CD8-positive, alpha-beta memory T cell (primary cell): ENCODE measurements around the gene TIAM1. TPM values are rescaled to one million over a fixed set of nuclear protein-coding genes. Genes with fewer than 3 reads are reported as not detected.
A peak's percentile ranks its signal among the peaks of the same experiment; 100 is the strongest.

Experiments
- CTCF ChIA-PET: fragments of 350-600 bp; sonication (Branson Sonifier 250); formaldehyde crosslinking; loops from one replicate; lab custom pipeline; 2021; ENCODE audit warnings: antibody characterized with exemption; lab: Charles Lee
- POLR2A ChIA-PET: fragments of 350-600 bp; sonication (Branson Sonifier 250); formaldehyde crosslinking; loops from one replicate; lab custom pipeline; 2021; ENCODE audit warnings: antibody characterized with exemption; lab: Charles Lee
- DNase-seq, 5 donors: peaks; one replicate each; pipeline versions ENCODE4 v3.0.0 to v3.0.0-alpha.2; 2020 to 2022; ENCODE audit warnings: mixed read lengths in 1 of 5
- H3K27ac ChIP-seq: one replicate; pipeline ENCODE4 v1.7.0; 2013; ENCODE audit warnings: low read depth, mild to moderate bottlenecking, low read length, moderate library complexity
- H3K27me3 ChIP-seq: 2 replicates; pipeline ENCODE4 v1.7.0; 2013; ENCODE audit warnings: low read length, mild to moderate bottlenecking; ENCODE audit not compliant: insufficient read depth, poor library complexity, severe bottlenecking
- H3K36me3 ChIP-seq: 2 replicates; pipeline ENCODE4 v1.7.0; 2013; ENCODE audit warnings: mild to moderate bottlenecking, low read length, moderate library complexity; ENCODE audit not compliant: insufficient read depth
- H3K4me1 ChIP-seq: 2 replicates; pipeline ENCODE4 v1.7.0; 2013; ENCODE audit warnings: mild to moderate bottlenecking, low read length, moderate library complexity; ENCODE audit not compliant: insufficient read depth
- H3K4me3 ChIP-seq: 2 replicates; pipeline ENCODE4 v1.7.0; 2013; ENCODE audit warnings: mild to moderate bottlenecking, low read length
- H3K9me3 ChIP-seq: 2 replicates; pipeline ENCODE4 v1.7.0; 2013; ENCODE audit warnings: mild to moderate bottlenecking, low read length
- H3K27ac Mint-ChIP-seq, 8 donors: one replicate each; pipeline ENCODE4 v1.8.0; 2020 to 2021; ENCODE audit warnings: mixed read lengths in 8 of 8, mild to moderate bottlenecking in 6 of 8, inconsistent platforms in 3 of 8, moderate library complexity in 3 of 8
- H3K27me3 Mint-ChIP-seq, 2 donors: one replicate each; pipeline ENCODE4 v1.8.0; 2020 to 2021; ENCODE audit warnings: mixed read lengths in 2 of 2, mild to moderate bottlenecking in 1 of 2, moderate library complexity in 1 of 2
- H3K36me3 Mint-ChIP-seq, 3 donors: one replicate each; pipeline ENCODE4 v1.8.0; 2020 to 2021; ENCODE audit warnings: mixed read lengths in 3 of 3, inconsistent platforms in 1 of 3, mild to moderate bottlenecking in 1 of 3
- H3K4me1 Mint-ChIP-seq, 3 donors: one replicate each; pipeline ENCODE4 v1.8.0; 2020 to 2021; ENCODE audit warnings: mixed read lengths in 3 of 3, inconsistent platforms in 1 of 3, mild to moderate bottlenecking in 1 of 3
- H3K4me3 Mint-ChIP-seq, 7 donors: one replicate each; pipeline ENCODE4 v1.8.0; 2020 to 2021; ENCODE audit warnings: mixed read lengths in 7 of 7, mild to moderate bottlenecking in 6 of 7, moderate library complexity in 4 of 7, inconsistent platforms in 2 of 7
- H3K9me3 Mint-ChIP-seq, 5 donors: one replicate each; pipeline ENCODE4 v1.8.0; 2020 to 2022; ENCODE audit warnings: mixed read lengths in 5 of 5, mild to moderate bottlenecking in 3 of 5, moderate library complexity in 2 of 5, inconsistent platforms in 1 of 5
- polyA plus RNA-seq: library from polyadenylated mRNA; unstranded; fragments of 300-500 nt; fragmentation: Illumina TruSeq; gene quantifications from one replicate; pipeline ENCODE4 v1.2.3, GENCODE V29; 2021
- total RNA-seq, 2 experiments: library from RNA; stranded (reverse); gene quantifications; one replicate each; pipeline ENCODE4 v1.2.3, GENCODE V29; 2021

The TIAM1 gene
- total and polyA plus RNA-seq, 3 experiments from 2014 or later, result 6.3 to 37.4 (median 37.3) TPM

GRCh38 chr21:31298618-31299269 is 45.3 kb downstream of the TIAM1 start:
- no peaks in the 10 kb centered on the region for H3K4me1 ChIP-seq
- no peak overlapping the region for H3K27ac ChIP-seq
- Mint-ChIP-seq H3K4me3 (no peak overlapping the region), H3K27ac (peak overlapping the region in 1 of 8 donors; percentile 21), H3K36me3 (no peaks in the 10 kb centered on the region), H3K4me1 (no peaks in the 10 kb centered on the region), H3K27me3 (no peaks in the 10 kb centered on the region), H3K9me3 (no peaks in the 10 kb centered on the region)
- POLR2A ChIA-PET, result no interaction called here
- H3K9me3 ChIP-seq, result no peaks in the 10 kb centered on the region
- no peaks in the 10 kb centered on the region for H3K36me3 ChIP-seq
- no peak overlapping the region for H3K4me3 ChIP-seq
- H3K27me3 ChIP-seq, result no peaks in the 10 kb centered on the region
- DNase-seq, result no peak
- CTCF ChIA-PET, result no interaction called here

- H3K36me3 Mint-ChIP-seq, result peaks cover 0 to 4% (median 0%) of the 10 kb centered on the region in 3 donors
- no peak overlapping the region for H3K27ac Mint-ChIP-seq
- CTCF ChIA-PET, result no interaction called here
- Histone ChIP-seq H3K27me3 (no peaks in the 10 kb centered on the region), H3K36me3 (no peaks in the 10 kb centered on the region), H3K9me3 (no peaks in the 10 kb centered on the region), H3K4me1 (no peaks in the 10 kb centered on the region), H3K27ac (no peak overlapping the region), H3K4me3 (no peak overlapping the region)
- no peaks in the 10 kb centered on the region for H3K27me3 Mint-ChIP-seq
- H3K9me3 Mint-ChIP-seq, result peaks cover 0 to 3% (median 0%) of the 10 kb centered on the region in 5 donors
- POLR2A ChIA-PET, result no interaction called here
- no peak overlapping the region for H3K4me3 Mint-ChIP-seq
- DNase-seq, result no peak
- no peaks in the 10 kb centered on the region for H3K4me1 Mint-ChIP-seq
Measured at GRCh38 chr21:31297806-31298205, 46.3 kb downstream of the TIAM1 start.

GRCh38 chr21:31295676-31296075 is 48.4 kb downstream of the TIAM1 start:
- Mint-ChIP-seq H3K27me3 (no peaks in the 10 kb centered on the region), H3K4me3 (no peak overlapping the region), H3K9me3 (peaks cover 0 to 3% (median 0%) of the 10 kb centered on the region in 5 donors), H3K27ac (no peak overlapping the region), H3K36me3 (peaks cover 0 to 4% (median 0%) of the 10 kb centered on the region in 3 donors), H3K4me1 (no peaks in the 10 kb centered on the region)
- no peak overlapping the region for H3K4me3 ChIP-seq
- no peaks in the 10 kb centered on the region for H3K36me3 ChIP-seq
- H3K4me1 ChIP-seq, result no peaks in the 10 kb centered on the region
- H3K27me3 ChIP-seq, result no peaks in the 10 kb centered on the region
- ChIA-PET CTCF (no interaction called here), POLR2A (no interaction called here)
- no peak for DNase-seq
- H3K9me3 ChIP-seq, result no peaks in the 10 kb centered on the region
- H3K27ac ChIP-seq, result no peak overlapping the region

- no peak for DNase-seq
- Histone ChIP-seq H3K27ac (no peak overlapping the region), H3K9me3 (no peaks in the 10 kb centered on the region), H3K4me3 (no peak overlapping the region), H3K27me3 (no peaks in the 10 kb centered on the region), H3K36me3 (no peaks in the 10 kb centered on the region), H3K4me1 (no peaks in the 10 kb centered on the region)
- H3K27me3 Mint-ChIP-seq, result no peaks in the 10 kb centered on the region
- H3K4me3 Mint-ChIP-seq, result no peak overlapping the region
- ChIA-PET CTCF (no interaction called here), POLR2A (no interaction called here)
- H3K27ac Mint-ChIP-seq, result no peak overlapping the region
- no peaks in the 10 kb centered on the region for H3K4me1 Mint-ChIP-seq
- peaks cover 0 to 4% (median 0%) of the 10 kb centered on the region in 3 donors for H3K36me3 Mint-ChIP-seq
- peaks cover 0 to 3% (median 0%) of the 10 kb centered on the region in 5 donors for H3K9me3 Mint-ChIP-seq
Measured at GRCh38 chr21:31294691-31295090, 49.4 kb downstream of the TIAM1 start.

GRCh38 chr21:31293986-31294385 is 50.1 kb downstream of the TIAM1 start:
- Mint-ChIP-seq H3K27ac (peak overlapping the region in 1 of 8 donors; percentile 14), H3K9me3 (peaks cover 0 to 3% (median 0%) of the 10 kb centered on the region in 5 donors), H3K4me3 (no peak overlapping the region), H3K4me1 (no peaks in the 10 kb centered on the region), H3K27me3 (no peaks in the 10 kb centered on the region), H3K36me3 (peaks cover 0 to 4% (median 0%) of the 10 kb centered on the region in 3 donors)
- H3K27ac ChIP-seq, result no peak overlapping the region
- DNase-seq, result no peak
- no peak overlapping the region for H3K4me3 ChIP-seq
- CTCF ChIA-PET, result no interaction called here
- H3K36me3 ChIP-seq, result no peaks in the 10 kb centered on the region
- no peaks in the 10 kb centered on the region for H3K4me1 ChIP-seq
- POLR2A ChIA-PET, result no interaction called here
- no peaks in the 10 kb centered on the region for H3K9me3 ChIP-seq
- no peaks in the 10 kb centered on the region for H3K27me3 ChIP-seq

- Mint-ChIP-seq H3K4me3 (no peak overlapping the region), H3K4me1 (no peaks in the 10 kb centered on the region), H3K9me3 (peaks cover 3 to 13% (median 5%) of the 10 kb centered on the region in 5 donors), H3K27me3 (no peaks in the 10 kb centered on the region), H3K36me3 (peaks cover 0 to 11% (median 4%) of the 10 kb centered on the region in 3 donors), H3K27ac (no peak overlapping the region)
- Histone ChIP-seq H3K27ac (no peak overlapping the region), H3K4me3 (no peak overlapping the region), H3K36me3 (no peaks in the 10 kb centered on the region), H3K4me1 (no peaks in the 10 kb centered on the region), H3K27me3 (no peaks in the 10 kb centered on the region), H3K9me3 (no peaks in the 10 kb centered on the region)
- POLR2A ChIA-PET, result no interaction called here
- DNase-seq, result no peak
- CTCF ChIA-PET, result no interaction called here
Measured at GRCh38 chr21:31290765-31291164, 53.3 kb downstream of the TIAM1 start.

- no peak overlapping the region for H3K27ac ChIP-seq
- peaks cover 0 to 11% (median 4%) of the 10 kb centered on the region in 3 donors for H3K36me3 Mint-ChIP-seq
- no peaks in the 10 kb centered on the region for H3K27me3 Mint-ChIP-seq
- no peaks in the 10 kb centered on the region for H3K27me3 ChIP-seq
- peaks cover 0 to 4% (median 4%) of the 10 kb centered on the region in 3 donors for H3K4me1 Mint-ChIP-seq
- H3K27ac Mint-ChIP-seq, result no peak overlapping the region
- H3K36me3 ChIP-seq, result no peaks in the 10 kb centered on the region
- peaks cover 3% of the 10 kb centered on the region for H3K4me1 ChIP-seq
- DNase-seq, result no peak
- ChIA-PET CTCF (no interaction called here), POLR2A (no interaction called here)
- peaks cover 3 to 13% (median 5%) of the 10 kb centered on the region in 5 donors for H3K9me3 Mint-ChIP-seq
- H3K4me3 Mint-ChIP-seq, result no peak overlapping the region
- no peaks in the 10 kb centered on the region for H3K9me3 ChIP-seq
- no peak overlapping the region for H3K4me3 ChIP-seq
Measured at GRCh38 chr21:31289702-31290101, 54.4 kb downstream of the TIAM1 start.

- H3K27ac Mint-ChIP-seq, result no peak overlapping the region
- POLR2A ChIA-PET, result no interaction called here
Measured at GRCh38 chr21:31288191-31288590, 55.9 kb downstream of the TIAM1 start.

More at GRCh38 chr21:31288191-31288590, 55.9 kb downstream of the TIAM1 start:
- no peak for DNase-seq
- H3K4me1 Mint-ChIP-seq, result peaks cover 5 to 15% (median 5%) of the 10 kb centered on the region in 3 donors
- H3K4me1 ChIP-seq, result peaks cover 5% of the 10 kb centered on the region
- no peaks in the 10 kb centered on the region for H3K36me3 ChIP-seq
- no peak overlapping the region for H3K4me3 ChIP-seq
- CTCF ChIA-PET, result no interaction called here
- H3K4me3 Mint-ChIP-seq, result no peak overlapping the region
- no peaks in the 10 kb centered on the region for H3K27me3 Mint-ChIP-seq
- no peaks in the 10 kb centered on the region for H3K9me3 ChIP-seq
- H3K36me3 Mint-ChIP-seq, result peaks cover 0 to 8% (median 4%) of the 10 kb centered on the region in 3 donors
- H3K27me3 ChIP-seq, result no peaks in the 10 kb centered on the region
- peaks cover 3 to 10% (median 5%) of the 10 kb centered on the region in 5 donors for H3K9me3 Mint-ChIP-seq
- no peak overlapping the region for H3K27ac ChIP-seq
